Dermis blood vessel endothelial cell (primary cell): ENCODE results near the gene JAZF1. TPM values are rescaled to one million over a fixed set of nuclear protein-coding genes. Genes with fewer than 3 reads are reported as not detected.

Source experiments
- DNase-seq: peaks from one replicate; pipeline ENCODE4 v3.0.0; 2010
- total RNA-seq: library from RNA; depleted of rRNA; stranded (reverse); fragments of >200 nt; gene quantifications from 2 replicates; pipeline ENCODE4 v1.2.3, GENCODE V29; 2014

Gene JAZF1
- total RNA-seq, 1 donor from 2014 or later: 3.6 TPM

- DNase-seq: no peak
These were observed 110.1 kb downstream of the JAZF1 start for GRCh38 chr7:28070297-28071055.

- no peak for DNase-seq
These were observed 110.8 kb downstream of the JAZF1 start for GRCh38 chr7:28069807-28070206.

DNA sequence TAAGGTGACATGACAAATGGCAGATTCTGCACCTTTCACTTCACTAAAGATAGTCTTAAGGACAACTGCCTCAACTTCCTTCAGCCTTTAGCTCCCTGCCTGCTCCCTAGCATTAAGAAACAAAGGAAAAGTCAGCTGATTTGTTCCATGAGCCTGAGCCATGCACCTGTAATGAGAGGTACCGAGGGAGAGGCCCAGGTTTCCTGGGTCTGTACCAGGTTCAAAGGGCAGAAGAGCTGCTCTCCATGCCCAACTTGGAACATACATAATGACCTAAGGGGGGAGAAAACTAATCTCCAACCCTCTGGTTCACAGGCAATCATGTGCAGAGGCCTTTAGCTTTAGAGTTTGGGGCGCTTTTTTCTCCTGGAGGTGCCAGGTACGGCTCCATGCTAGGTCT is 111.2 kb downstream of the JAZF1 start:
- DNase-seq: no peak

DNA sequence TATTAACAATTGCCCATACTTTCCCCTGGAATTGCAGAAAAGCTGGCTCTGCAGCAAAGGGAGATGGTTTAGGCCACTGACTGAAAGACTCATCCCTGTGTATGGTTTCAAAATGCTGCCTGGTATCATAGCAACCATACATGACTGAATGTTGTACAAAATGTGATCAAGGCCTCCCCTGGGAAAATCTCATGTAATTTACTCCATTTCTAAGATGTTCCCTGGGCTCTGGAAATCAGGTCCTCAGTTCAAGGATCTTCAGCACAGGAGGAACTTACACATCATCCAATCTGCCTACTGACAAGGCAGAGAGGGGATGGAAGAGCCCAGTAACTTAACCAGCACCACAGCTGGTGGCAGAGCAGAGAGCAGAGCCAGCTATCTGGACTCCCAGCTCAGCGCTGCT is 111.8 kb downstream of the JAZF1 start:
- DNase-seq: no peak

DNA sequence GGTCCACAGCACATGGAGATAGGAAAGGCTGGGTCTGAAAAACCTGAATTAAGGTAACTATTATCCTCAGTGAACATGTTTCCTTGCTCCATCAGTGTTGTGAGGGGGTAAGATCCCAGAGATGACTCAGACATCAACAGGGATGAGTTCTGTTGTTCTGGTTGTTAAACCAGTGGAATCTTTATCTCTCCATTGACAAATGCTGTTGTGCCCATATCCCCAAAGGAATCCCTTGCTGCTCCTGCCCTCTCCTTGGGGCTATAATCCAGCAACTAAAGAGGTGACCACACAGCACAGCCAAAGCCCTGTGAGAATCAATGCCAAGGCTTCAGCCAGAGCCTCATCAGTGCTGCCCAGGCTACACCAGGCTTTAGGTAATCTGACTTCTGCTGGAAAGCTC is 113.4 kb downstream of the JAZF1 start:
- DNase-seq: no peak

GRCh38 chr7:28065721-28066285 is 114.8 kb downstream of the JAZF1 start:
- no peak for DNase-seq

DNA sequence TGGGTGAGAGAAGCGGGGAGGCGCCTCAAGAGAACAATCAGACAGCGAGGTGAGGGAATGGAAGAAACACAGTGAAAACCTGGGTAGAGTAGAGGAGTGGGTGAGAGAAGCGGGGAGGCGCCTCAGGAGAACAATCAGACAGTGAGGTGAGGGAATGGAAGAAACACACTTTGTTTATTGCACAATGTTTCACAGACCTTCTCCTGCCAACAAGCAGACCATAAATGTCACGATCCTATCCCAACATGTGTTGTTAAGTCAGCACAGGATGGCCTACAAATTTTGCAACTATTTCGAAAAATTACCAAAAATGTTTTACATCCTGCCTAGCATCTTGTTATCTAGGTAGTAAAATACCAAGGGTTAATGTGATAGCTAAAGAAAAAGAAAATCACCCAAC is 115.3 kb downstream of the JAZF1 start:
- no peak for DNase-seq

- DNase-seq: no peak
These were observed 116.2 kb downstream of the JAZF1 start for GRCh38 chr7:28064437-28064836.

GRCh38 chr7:28062197-28062991 is 118.2 kb downstream of the JAZF1 start:
- DNase-seq: peak; percentile 67

DNA sequence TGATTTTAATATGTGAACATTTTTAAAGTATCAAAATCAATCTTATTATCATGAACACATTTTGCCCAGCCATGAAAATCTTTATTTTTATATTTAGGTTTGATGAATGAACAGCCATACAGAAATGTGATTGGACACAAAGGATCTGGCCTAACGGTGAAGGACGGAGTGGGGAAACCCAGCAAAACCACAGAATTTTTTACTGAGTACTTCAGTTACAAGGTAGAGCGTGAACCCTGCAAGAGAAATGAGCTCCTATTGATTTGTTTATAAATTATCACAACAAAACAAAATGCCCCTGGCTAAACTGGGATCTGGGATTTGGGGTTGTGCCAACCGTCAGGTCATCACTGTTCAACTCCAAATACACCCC is 118.8 kb downstream of the JAZF1 start:
- DNase-seq: no peak

GRCh38 chr7:28060371-28060950 is 120.1 kb downstream of the JAZF1 start:
- no peak for DNase-seq

DNA sequence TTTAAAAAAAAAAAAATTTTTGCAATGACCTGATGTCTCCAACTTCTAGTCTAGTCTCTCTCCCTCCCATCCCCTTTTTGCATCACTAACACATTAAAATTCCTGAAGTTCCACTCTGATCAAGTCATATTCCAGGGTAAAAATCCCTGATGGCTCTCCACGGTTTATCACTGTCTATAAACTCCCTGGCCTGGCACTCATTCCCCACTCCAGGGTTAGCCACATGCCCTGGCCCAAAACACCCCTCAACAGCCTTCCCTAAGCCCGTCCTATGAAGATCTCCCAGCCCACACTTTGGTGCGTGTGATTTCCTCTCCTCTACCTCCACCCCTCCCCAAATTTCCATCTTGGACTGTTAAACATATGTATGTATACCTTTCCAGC is 125.4 kb downstream of the JAZF1 start:
- no peak for DNase-seq

DNA sequence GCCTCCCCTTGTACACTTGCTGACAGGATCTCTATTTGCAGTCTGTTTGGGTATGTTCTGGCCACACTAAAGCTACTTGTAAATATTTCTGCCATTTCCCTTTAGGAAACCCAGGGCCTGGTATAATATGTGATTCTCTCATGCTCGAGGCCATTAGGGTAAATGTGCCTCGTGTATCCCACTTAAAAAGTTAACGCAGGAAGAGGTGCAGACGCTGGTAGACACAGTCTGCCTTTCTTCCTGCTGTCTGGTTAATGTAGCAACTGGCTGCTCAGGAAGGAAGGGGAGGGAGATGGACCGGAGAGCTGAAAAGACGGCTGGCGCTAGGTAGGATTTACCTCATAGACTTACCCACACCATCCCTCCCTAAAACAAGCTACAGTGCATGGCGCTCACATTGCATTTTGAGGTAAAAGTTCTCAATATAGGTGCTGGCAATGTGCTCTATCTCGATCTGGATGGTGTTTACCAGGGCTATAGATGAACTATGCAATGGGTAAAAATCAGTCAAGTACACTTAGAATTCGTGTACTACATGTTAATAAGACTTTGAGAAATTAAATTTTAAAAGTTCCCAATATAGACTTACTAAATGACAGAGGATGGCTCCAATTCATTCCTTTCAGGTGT is 125.9 kb downstream of the JAZF1 start:
- DNase-seq: peak; percentile 56

DNA sequence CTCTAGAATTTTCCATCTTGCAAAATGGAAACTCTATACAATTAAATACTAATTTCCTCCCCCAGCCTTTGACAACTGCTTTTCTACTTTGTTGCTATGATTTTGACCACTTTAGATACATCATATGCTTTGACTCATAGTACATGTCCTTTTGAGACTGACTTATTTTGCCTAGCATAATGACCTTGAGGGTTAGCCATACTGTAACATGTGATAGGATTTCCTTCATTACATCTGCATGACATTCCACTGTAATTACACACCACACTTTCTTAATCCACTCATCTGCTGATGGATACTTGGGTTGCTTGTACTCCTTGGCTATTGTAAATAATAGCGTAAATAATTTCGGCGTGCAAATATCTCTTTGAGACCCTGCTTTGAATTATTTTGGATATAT is 127.7 kb downstream of the JAZF1 start:
- DNase-seq: peak; percentile 72

DNA sequence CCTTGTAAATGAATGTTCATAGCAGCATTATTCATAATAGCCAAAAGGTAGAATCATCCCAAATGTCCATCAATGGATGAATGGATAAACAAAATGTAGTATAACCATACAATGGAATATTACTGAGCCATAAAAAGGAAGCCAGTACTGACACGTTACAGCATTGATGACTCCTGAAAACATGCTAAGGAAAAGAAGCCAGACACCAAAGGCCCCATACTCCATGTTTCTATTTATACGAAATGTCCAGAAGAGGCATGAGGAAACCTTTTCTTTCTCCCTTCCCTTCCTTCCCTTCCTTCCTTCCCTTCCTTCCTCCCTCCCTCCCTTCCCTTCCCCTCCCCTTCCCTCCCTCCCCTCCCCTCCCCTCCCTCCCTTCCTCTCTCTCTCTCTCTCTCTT is 131.9 kb downstream of the JAZF1 start:
- no peak for DNase-seq

DNA sequence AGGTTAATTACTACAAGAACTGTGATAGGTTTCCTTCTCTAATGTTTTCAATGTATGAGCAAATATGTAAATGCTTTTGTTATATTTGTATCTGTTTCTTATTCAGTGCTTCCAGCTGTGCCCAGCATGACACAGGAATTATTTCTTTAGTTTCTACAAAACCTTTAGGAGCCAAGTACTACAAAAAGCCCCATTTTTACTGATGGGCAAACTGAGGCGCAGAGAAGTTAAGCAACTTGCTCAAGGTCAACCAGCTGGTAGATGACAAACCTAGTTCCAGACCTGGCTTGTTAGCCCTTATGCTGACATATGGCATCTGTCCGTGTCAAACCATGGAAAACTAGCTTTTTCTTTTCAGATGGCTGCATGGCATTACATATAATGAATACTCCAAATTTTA is 134.6 kb downstream of the JAZF1 start:
- DNase-seq: no peak

- DNase-seq: no peak
These were observed 135.0 kb downstream of the JAZF1 start for GRCh38 chr7:28045592-28045991.

- DNase-seq: no peak
These were observed 135.8 kb downstream of the JAZF1 start for GRCh38 chr7:28044825-28045224.

GRCh38 chr7:28042721-28043120 is 137.9 kb downstream of the JAZF1 start:
- no peak for DNase-seq

GRCh38 chr7:28041508-28042314 is 138.9 kb downstream of the JAZF1 start:
- DNase-seq: no peak

DNA sequence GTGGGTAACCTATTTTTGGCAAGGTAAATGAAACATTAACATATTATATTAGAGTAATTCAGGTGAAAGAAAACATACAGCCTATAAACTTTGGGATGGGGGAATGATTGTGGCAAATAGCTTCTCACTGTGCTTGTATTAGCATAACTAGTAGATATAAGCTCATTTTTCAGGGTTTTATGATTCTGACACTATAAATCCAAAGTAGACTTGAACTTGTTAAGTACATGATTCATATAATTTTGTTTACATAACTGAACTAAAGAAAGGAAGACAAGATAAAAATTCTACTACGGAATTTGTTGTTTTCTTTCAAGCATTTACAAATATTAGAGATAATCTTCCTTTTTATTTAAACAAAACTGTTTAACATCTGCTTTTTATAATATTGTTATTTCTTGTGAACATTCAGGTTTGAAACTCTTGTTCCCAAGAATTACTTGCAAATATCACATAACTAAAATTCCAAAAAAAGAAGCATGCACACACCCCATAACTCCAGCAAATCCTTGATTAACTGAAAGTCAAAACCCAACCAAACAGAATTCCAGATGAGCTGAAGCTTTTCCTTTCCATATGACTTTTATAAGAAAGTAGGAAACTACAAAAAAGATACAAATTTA is 142.3 kb downstream of the JAZF1 start:
- DNase-seq: no peak
